ENCODE results near the gene FOSL2. TPM values are rescaled to one million over a fixed set of nuclear protein-coding genes. Genes with fewer than 3 reads are reported as not detected.

The FOSL2 gene
- total RNA-seq, 1 donor from 2014 or later, result 60.5 TPM

- no peak for TF ChIP-seq CTCF (IDR thresholded peaks at IDR 0.05; ENCODE audit: unreplicated experiment)
- H3K27ac Mint-ChIP-seq, result no peak overlapping the region
- peaks cover 9% of the 10 kb centered on the region for H3K4me1 Mint-ChIP-seq
- no peaks in the 10 kb centered on the region for H3K9me3 Mint-ChIP-seq
- H3K36me3 Mint-ChIP-seq, result no peaks in the 10 kb centered on the region
- no peaks in the 10 kb centered on the region for H3K27me3 Mint-ChIP-seq (ENCODE audit: low read depth)
- no peak overlapping the region for H3K4me3 Mint-ChIP-seq
- no peak for DNase-seq (ENCODE audit: low spot score in 2 of 2, unreplicated experiment in 2 of 2)
These were observed 61.6 kb downstream of the FOSL2 start for GRCh38 chr2:28454016-28454930.

DNA sequence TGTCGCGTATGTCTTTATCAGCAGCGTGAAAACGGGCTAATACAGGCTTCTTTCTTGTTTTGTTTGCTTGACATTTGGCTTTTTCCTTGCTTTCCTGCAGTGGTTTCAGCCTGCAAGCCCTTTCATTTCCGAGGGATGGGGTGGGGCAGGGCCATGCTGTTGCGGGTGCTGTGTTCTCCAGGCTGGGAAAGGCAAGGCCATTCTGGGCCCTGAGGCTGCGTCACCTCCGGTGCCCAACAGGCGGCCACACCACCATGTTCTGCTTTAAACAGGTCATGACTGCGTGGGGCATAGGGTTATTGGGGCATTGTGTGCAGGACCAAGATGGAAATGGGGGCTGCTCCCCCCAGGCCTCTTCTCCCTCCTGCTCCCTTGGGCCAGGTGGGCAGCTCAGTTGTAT is 64.6 kb downstream of the FOSL2 start:
- Mint-ChIP-seq H3K4me3 (no peak overlapping the region), H3K4me1 (no peaks in the 10 kb centered on the region), H3K9me3 (peaks cover 7% of the 10 kb centered on the region), H3K36me3 (peaks cover 2% of the 10 kb centered on the region), H3K27ac (no peak overlapping the region), H3K27me3 (ENCODE audit: low read depth) (peaks cover under 1% of the 10 kb centered on the region)
- DNase-seq (ENCODE audit: low spot score in 2 of 2, unreplicated experiment in 2 of 2), result no peak
- no peak for TF ChIP-seq CTCF (IDR thresholded peaks at IDR 0.05; ENCODE audit: unreplicated experiment)

DNA sequence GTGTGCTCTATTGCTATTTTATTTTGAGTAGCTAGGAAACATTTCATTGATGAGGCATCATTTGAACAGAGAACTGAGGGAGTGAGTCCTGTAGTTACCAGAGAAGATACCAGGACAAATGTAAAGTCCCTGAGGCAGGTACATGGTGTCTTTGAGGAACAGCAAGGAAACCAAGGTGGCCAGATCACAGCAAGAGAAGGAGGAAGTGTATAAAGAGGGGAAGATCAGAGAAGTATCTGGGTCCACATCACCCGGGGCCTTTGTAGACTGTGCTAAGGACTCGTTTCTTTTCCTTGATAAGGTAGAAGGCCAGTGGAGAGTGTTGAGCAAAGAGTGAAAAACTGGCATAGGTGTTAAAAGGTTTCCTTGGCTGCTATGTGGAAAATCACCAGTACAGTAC is 68.4 kb downstream of the FOSL2 start:
- TF ChIP-seq CTCF (IDR thresholded peaks at IDR 0.05; ENCODE audit: unreplicated experiment), result no peak
- Mint-ChIP-seq H3K4me1 (no peaks in the 10 kb centered on the region), H3K27me3 (ENCODE audit: low read depth) (peaks cover 2% of the 10 kb centered on the region), H3K27ac (no peak overlapping the region), H3K9me3 (peaks cover 22% of the 10 kb centered on the region), H3K36me3 (peaks cover 2% of the 10 kb centered on the region), H3K4me3 (no peak overlapping the region)
- DNase-seq (ENCODE audit: low spot score in 2 of 2, unreplicated experiment in 2 of 2), result no peak

GRCh38 chr2:28462122-28462521 is 69.5 kb downstream of the FOSL2 start:
- Mint-ChIP-seq H3K4me1 (no peaks in the 10 kb centered on the region), H3K9me3 (peaks cover 22% of the 10 kb centered on the region), H3K36me3 (peaks cover 2% of the 10 kb centered on the region), H3K27ac (no peak overlapping the region), H3K4me3 (no peak overlapping the region), H3K27me3 (ENCODE audit: low read depth) (peaks cover 2% of the 10 kb centered on the region)
- DNase-seq (ENCODE audit: low spot score in 2 of 2, unreplicated experiment in 2 of 2), result no peak
- TF ChIP-seq CTCF (IDR thresholded peaks at IDR 0.05; ENCODE audit: unreplicated experiment), result no peak

DNA sequence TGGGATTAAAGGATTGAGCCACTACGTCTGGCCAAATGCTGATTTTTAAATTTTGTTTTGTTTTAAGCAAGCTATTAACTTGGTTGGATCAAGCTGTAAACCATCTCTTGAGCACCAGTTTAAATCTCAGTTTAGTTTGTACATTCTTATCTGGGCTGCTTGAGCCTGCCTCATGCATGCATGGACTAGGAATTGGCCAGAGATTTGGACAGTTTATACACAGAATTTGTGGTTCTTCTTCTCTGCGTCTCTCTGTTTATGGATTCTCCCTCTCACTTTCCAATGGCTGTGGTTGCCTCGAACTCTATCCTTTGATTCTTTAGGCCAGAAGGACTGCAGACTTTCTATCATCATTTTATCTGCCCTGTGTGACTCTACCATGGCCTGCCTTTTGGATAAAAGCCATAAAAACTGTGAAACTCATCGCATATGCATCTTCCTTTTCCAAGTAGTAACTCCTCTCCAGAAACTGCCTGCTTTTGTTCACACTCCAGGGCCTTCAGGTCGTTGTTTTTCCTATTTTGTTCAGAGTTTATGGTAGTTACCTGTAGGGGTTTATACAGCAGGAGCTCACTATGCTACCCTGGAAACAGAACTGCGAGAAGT is 70.7 kb downstream of the FOSL2 start:
- no peak for TF ChIP-seq CTCF (IDR thresholded peaks at IDR 0.05; ENCODE audit: unreplicated experiment)
- Mint-ChIP-seq H3K36me3 (peaks cover 2% of the 10 kb centered on the region), H3K4me3 (no peak overlapping the region), H3K9me3 (peaks cover 22% of the 10 kb centered on the region), H3K27me3 (ENCODE audit: low read depth) (peaks cover 2% of the 10 kb centered on the region), H3K27ac (no peak overlapping the region), H3K4me1 (no peaks in the 10 kb centered on the region)
- DNase-seq (ENCODE audit: low spot score in 2 of 2, unreplicated experiment in 2 of 2), result no peak
